ENCODE results near the gene B4GALT3.

B4GALT3 gene

DNA sequence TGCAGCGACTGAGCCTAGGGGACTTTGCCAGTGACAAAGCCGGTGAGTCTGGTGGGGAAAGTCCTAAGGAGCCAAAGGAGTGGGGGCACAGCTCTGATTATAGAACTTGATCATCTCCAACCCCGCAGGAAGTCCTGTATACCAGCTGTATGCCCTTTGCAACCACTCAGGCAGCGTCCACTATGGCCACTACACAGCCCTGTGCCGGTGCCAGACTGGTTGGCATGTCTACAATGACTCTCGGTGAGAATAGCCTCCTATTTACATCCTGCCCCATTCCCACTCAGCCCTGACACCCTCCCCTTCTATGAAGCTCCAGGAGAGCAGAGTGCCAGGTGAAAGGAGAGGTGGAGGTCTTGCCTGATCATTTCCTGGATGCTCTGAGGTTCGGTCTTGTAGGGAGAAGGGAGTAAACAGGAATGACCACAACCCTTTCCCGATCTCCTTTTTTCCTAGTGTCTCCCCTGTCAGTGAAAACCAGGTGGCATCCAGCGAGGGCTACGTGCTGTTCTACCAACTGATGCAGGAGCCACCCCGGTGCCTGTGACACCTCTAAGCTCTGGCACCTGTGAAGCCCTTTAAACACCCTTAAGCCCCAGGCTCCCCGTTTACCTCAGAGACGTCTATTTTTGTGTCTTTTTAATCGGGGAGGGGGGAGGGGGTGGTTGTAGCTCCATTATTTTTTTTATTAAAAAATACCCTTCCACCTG, 12.3 kb downstream of the B4GALT3 start:
- no peak for DNase-seq (ENCODE audit: low read depth in 2 of 3, low spot score in 1 of 3)

DNA sequence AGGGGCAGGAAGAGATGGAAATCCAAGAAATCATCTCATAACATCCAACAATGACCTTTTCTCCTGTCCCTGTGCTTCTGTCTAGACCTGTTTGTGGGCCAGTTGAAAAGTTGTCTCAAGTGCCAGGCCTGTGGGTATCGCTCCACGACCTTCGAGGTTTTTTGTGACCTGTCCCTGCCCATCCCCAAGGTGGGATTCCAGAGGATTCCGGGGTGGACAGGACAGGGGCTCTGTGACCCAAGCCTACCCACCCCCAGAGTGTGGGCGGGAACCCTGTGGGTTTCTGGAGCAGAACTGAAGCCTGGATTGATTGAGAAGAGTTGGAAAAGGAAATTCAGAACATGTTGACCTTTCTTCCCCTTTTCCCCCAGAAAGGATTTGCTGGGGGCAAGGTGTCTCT, 13.5 kb downstream of the B4GALT3 start:
- DNase-seq (ENCODE audit: low read depth in 2 of 3, low spot score in 1 of 3), result no peak

DNA sequence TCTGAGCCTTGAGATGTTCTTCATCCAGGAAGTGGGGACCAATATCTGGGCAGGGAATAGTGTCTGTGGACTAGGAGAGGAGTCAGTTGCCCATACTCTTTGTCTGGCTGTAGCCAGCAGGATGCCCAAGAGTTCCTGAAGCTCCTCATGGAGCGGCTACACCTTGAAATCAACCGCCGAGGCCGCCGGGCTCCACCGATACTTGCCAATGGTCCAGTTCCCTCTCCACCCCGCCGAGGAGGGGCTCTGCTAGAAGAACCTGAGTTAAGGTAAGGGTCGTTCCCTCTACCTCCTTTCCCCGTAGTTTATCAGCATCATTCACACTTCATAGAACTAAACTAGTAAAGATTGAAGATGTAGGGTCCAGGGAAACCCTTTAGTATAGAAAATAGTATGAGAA, 14.5 kb downstream of the B4GALT3 start:
- DNase-seq (ENCODE audit: low read depth in 2 of 3, low spot score in 1 of 3), result no peak

DNA sequence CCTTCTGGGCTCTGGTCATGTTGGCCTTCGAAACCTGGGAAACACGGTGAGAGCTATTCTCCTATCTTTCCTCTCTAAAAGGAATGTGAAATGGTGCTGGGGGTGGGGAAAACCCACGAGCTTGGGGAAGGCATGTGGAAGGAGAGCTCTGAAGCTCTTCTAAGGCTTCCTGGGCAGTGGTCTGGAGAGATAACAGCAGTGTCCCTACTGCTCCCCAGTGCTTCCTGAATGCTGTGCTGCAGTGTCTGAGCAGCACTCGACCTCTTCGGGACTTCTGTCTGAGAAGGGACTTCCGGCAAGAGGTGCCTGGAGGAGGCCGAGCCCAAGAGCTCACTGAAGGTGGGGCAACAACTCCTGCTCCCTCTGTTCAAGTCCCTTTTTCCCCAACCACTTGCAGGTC, 15.3 kb downstream of the B4GALT3 start:
- DNase-seq (ENCODE audit: low read depth in 2 of 3, low spot score in 1 of 3), result no peak

DNA sequence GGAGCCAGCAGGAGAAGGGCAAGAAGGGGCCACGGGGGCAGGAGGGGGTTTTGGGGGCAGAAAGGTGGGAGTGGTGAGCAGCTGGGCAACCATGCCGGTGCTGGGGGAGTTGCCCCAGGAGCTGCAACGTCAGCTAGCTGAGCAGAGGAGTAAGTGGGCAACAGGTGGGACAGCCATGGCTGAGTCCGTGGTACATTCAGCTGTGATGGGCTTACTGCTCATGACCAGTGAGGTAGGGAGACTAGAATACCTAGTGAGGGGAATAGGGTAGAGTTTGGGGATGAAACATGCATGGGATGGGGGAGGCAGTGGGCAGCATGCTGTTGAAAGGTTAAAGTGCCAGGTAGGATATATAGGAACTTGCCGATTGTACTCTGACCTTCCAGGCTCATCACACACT, 15.7 kb downstream of the B4GALT3 start:
- DNase-seq (ENCODE audit: low read depth in 2 of 3, low spot score in 1 of 3), result no peak

DNA sequence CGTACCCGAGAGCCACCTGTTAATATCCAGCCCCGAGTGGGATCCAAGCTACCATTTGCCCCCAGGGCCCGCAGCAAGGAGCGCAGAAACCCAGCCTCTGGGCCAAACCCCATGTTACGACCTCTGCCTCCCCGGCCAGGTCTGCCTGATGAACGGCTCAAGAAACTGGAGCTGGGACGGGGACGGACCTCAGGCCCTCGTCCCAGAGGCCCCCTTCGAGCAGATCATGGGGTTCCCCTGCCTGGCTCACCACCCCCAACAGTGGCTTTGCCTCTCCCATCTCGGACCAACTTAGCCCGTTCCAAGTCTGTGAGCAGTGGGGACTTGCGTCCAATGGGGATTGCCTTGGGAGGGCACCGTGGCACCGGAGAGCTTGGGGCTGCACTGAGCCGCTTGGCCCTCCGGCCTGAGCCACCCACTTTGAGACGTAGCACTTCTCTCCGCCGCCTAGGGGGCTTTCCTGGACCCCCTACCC, 16.6 kb downstream of the B4GALT3 start:
- no peak for DNase-seq (ENCODE audit: low read depth in 2 of 3, low spot score in 1 of 3)

DNA sequence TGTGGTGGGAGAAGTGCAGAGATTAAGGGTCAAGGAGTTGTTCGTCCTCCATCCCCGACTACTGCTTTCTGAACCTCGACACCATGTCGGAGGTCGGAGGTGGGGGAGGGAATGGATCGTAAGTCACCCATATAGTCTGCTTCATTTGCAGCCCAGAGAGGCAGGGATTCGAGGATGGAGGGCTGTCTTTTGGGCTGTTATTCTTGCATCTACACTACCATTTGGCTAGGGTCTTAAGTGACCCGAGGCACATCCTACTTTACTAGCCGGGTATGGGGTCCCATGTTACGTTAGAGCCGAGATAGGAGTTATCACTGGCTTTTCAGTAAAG, 17.4 kb downstream of the B4GALT3 start:
- DNase-seq (ENCODE audit: low read depth in 2 of 3, low spot score in 1 of 3), result no peak

DNA sequence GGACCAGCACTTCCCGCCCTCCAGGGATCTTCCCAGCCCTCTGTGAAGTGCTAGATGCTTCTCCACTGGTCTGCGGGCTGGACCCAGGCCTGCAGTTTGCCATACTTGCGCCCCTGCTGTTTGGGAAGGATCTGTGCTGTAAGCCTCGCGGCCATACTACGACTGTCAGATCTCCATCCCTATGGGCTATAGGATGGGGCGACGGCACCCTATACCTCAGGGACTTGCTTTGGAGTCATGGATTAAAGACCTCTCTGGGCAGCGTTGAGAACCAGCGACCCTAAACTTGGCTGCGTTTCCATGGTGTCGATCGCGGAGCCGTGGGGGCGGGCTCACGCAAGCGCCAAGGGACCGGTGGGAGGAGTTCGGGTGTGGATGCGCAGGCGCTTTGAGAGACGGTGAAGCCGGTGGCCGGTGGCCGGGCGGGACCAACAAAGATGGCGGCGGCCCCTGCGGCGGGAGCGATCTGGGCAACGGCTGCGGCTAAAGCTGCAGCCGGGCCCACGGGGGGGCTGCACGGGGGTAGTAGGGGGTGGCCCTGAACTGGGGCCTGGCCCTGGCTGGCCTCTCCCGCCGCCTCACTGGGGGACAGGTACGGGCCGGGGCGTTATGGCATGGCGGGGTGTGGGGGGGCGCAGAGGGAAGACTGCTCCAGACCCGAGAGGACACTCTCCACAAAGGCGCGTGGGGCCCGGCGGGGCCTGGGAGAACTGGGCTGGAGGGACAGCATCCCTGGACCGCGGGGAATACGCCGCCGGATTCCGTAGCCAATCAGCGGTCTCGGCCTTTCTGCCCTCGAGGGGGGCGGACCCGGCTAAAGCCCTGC, 18.0 kb downstream of the B4GALT3 start, which contains the start of gene USP21:
TSS of gene USP21 (plus strand) at position 414 of the 826 bp plus-strand sequence. CDS start 1,141 bp downstream, outside the sequence.
- peak; percentile 85 to 92 (median 86) for DNase-seq (ENCODE audit: low read depth in 2 of 3, low spot score in 1 of 3)

DNA sequence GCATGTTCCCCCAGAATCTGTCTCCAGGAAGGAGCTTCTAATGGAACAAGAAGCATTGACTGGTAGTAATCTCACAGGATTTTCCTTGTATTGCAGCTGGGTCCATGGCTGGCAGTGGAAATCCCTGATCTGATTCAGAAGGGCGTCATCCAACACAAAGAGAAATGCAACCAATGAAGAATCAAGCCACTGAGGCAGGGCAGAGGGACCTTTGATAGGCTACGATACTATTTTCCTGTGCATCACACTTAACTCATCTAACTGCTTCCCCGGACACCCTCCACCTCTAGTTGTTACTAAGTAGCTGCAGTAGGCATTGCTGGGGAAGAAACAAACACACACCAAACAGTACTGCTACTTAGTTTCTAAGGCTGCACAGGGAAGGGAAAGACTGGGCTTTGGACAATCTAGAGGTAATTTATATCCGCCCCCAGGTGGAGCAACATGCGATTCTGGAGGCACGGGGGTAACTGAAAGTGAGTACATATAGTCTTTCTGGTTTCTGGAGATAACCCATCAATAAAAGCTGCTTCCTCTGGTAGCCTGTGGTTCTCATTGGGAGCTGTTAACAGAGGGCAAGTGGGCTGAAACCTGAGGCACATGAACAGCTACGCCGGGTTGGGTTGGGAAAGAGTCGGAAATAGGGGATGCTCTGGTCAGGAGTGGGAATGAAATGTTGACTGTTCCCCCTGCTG, 18.8 kb downstream of the B4GALT3 start:
- no peak for DNase-seq (ENCODE audit: low read depth in 2 of 3, low spot score in 1 of 3)

DNA sequence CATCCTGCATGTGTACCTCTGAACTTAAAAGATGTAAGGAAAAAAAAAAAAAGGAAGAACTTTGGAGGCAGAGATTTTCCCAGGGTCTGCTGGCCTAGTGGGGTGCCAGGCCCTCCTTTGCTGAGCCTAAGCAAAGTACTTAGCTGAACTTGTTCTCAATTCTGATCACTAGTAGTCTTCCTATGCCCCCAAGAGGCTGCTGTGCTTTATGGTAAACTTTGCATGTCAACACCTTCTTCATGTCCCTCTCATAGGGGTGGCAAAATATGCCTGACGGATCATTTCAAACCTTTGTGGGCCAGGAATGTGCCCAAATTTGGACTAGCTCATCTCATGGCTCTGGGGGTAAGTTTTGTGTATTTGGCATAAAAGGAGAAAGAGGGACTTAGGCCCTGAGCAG, 19.4 kb downstream of the B4GALT3 start:
- no peak for DNase-seq (ENCODE audit: low read depth in 2 of 3, low spot score in 1 of 3)

DNA sequence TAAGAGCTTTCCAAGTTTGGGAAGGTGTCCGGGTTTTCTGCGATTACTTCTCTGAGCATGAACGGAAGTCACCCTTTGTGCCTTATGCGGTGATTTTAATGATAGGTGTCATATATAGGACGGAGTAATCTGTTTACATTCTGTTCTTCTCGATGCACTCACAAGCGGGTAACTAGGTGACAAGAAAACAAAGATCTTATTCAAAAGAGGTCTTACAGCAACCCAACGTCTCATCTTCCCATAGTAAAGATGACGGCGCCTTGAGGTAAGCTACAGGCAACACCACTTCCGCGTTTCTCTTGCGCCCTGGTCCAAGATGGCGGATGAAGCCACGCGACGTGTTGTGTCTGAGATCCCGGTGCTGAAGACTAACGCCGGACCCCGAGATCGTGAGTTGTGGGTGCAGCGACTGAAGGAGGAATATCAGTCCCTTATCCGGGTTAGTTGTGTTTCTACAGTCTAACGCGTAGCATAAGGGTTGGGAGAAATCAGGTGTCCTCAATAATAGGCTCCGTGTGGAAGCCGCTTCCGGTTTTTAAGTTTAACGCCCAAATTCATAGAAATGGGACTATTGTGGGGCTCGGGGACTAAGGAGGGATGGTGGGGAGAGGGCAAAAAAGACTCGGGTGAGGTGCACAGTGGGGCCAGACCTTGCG, 23.5 kb downstream of the B4GALT3 start, which contains the start of gene UFC1:
TSS of gene UFC1 (plus strand) at position 297 of the 656 bp plus-strand sequence. CDS start at position 317, 20 bp downstream.
- peak; percentile 64 to 76 (median 75) for DNase-seq (ENCODE audit: low read depth in 2 of 3, low spot score in 1 of 3)

DNA sequence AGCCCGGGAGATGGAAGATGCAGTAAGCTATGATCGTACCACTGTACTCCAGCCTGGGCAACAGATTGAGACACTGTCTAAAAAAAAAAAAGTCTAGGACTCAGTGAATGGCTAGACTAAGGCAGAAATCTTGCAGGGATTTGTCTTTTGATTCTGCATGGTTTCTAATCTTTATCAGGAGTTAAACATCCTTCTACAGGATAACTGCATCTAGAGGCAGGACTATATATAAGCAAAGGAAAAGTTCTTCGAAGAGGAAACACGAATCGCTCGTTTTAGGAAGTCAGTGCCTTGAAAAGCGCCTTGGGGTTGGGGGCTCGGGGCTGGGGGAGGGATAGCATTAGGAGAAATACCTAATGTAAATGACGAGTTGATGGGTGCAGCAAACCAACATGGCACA, 24.1 kb downstream of the B4GALT3 start:
- DNase-seq (ENCODE audit: low read depth in 2 of 3, low spot score in 1 of 3), result no peak

DNA sequence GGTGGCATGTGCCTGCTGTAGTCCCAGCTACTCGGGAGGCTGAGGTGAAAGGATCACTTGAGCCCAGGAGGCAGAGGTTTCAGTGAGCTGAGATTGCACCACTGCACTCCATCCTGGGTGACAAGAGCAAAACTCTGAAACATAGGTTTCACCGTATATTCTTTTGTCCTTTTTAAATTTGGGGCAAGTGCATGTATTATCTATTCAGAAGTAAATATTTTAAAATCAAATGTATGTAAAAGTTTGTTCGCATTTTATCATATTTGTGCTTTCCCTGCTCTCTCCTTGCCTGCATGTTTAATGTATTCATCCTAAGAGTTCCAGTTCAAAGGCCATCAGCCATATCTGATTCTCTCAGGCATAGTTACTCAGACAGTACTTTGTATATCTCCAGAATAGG, 31.5 kb downstream of the B4GALT3 start:
- DNase-seq (ENCODE audit: low read depth in 2 of 3, low spot score in 1 of 3), result no peak

DNA sequence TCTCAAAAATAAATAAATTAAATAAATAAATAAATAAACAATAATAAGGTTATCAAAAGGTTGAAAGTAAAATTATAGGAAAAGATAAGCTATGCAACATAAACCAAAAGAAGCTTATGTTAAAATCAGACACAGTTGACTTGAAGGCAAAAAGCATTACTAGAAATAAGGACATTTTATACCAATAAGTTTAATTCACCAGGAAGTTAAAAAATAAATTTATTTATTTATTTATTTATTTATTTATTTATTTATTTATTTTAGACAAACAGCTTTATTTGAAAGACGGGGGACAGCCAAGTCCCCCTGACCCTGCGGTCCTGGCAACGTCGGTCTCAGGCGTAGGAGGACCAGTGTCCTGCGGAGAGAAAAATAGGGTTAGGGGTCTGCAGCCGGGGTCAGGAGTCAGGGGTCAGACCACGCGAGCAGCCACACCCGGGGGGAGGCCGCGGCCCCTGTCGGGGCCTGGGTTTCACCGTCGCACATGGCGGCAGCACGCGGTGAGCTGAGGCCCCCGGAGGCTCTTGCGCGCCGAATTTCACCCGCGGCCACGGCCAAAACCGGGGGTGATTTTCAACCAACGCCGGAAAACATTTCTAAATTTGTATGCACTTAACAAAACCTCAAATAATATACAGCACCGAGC, 36.4 kb downstream of the B4GALT3 start:
- DNase-seq (ENCODE audit: low read depth in 2 of 3, low spot score in 1 of 3), result no peak

DNA sequence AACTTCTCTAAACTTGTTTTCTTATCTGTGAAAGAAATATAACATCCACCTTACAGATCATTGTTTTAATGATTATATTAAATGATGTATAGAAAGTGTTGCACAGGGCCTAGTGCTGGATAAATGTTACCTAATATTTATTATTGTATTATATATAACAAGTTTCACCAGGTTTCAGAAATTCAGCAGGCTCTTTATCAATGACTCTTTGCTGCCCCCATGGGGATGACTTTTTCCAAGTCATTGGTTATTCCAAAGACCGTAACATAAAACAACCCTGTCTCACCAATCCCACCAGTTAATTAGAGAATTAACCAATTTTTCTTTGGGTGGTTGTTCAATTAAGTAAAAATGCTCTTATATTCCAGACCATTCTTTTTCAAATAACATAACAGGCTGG, 37.5 kb downstream of the B4GALT3 start:
- no peak for DNase-seq (ENCODE audit: low read depth in 2 of 3, low spot score in 1 of 3)

DNA sequence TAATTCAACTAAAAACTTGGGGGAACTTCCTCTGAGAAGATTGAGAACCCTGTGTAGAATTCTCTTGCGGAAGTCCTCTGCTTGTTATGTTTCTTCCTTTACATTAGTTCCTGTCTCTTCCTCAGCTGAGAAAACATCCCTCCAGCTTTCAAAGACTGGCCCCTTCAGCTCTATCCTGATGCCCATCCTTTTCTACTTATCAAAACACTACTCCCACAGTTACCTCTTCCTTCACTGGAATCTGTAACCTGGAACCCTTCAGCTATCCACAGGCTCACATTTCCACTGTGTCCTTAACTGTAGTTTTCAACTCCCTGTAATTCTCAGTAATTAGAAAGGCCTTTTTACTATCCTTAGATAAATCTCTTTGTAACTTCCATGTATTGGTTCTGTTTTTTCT, 38.9 kb downstream of the B4GALT3 start:
- no peak for DNase-seq (ENCODE audit: low read depth in 2 of 3, low spot score in 1 of 3)

DNA sequence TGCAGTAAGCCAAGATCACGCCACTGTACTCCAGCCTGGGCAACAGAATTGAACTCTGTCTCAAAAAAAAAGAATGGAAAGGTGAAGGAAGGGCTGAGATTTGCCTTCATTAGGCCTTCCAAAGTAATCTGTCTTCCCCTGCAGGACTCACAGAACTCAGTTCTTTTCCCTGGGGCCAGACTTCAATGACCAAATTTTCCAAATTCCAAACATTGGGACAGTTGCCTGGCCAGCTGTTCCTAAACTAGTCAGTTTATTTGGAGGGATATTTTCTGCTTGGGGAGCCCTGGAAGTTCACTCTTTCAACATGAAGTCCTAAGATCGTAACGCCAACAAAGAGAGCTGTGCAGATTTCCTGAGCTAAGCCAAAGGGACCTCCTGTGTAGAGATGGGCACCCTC, 39.4 kb downstream of the B4GALT3 start:
- DNase-seq (ENCODE audit: low read depth in 2 of 3, low spot score in 1 of 3), result no peak

DNA sequence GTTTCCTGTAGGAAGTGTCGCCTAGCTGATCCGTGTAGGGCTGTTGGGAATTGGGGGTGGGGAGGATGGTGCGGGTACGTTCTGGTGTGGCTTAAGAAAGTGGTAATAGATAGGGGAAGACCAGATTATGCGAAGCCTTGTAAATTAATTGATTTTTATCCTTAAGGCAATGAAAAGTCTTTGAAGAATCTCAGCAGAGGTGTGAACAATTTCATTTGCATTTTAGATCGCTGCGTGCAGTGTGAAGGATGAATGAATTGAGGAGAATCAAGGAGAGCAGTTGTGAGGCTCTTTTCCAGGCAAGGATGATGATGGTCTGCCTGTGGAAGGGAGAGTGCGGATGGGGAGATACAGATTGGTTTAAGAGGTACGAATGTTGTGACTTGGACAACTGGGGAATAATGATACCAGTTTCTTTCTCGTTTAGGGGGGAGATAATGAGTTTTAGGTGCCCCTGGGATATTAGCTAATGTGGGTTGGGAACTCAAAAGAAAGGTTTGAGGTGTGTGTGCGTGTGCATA, 44.0 kb downstream of the B4GALT3 start:
- DNase-seq (ENCODE audit: low read depth in 2 of 3, low spot score in 1 of 3), result no peak

DNA sequence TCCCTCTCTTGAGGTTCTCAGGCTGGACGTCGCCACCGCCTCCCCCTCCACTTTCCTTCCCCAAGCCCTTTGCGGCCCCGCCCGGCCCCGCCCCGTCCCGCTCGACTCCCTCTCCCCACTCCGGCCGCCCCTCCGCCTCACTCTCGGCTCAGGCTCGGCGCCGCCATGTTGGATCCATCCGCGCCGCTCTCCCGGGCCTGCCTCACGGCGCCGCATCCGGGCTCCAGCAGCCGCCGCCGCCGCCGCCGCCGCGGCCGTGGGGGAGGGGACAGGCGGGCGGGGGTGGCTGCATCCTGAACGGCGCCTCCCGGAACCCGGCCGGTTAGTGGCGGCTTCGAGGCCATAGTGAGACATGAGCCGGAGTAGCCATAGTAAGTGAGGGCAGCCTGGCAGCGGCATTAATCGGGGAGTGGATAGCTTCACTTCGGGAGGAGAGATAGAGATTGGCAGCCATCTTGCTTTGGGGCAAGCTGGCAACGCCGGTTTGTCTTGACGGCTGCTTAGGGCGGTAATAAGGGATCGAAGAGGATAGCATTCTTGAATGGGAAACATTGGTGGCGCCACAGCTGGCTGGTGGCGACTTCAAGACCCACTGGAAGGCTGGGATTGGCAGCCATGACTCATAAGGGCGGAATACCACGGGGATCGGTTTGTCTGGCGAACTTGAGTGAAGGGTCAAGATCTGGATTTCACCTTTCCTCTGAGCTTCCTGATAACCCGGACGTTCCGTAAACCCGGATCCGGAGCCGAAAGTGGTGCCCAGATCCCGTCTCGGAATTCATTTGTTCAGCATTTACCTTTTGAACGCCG, 44.7 kb downstream of the B4GALT3 start, which contains the start of gene DEDD:
TSS of gene DEDD (minus strand) at position 258 of the 810 bp plus-strand sequence. CDS start 8,205 bp downstream, outside the sequence.
- DNase-seq (ENCODE audit: low read depth in 2 of 3, low spot score in 1 of 3), result peak; percentile 80 to 89 (median 82)
